Measurements from ENCODE around the gene CDHR2.

Gene CDHR2

DNA sequence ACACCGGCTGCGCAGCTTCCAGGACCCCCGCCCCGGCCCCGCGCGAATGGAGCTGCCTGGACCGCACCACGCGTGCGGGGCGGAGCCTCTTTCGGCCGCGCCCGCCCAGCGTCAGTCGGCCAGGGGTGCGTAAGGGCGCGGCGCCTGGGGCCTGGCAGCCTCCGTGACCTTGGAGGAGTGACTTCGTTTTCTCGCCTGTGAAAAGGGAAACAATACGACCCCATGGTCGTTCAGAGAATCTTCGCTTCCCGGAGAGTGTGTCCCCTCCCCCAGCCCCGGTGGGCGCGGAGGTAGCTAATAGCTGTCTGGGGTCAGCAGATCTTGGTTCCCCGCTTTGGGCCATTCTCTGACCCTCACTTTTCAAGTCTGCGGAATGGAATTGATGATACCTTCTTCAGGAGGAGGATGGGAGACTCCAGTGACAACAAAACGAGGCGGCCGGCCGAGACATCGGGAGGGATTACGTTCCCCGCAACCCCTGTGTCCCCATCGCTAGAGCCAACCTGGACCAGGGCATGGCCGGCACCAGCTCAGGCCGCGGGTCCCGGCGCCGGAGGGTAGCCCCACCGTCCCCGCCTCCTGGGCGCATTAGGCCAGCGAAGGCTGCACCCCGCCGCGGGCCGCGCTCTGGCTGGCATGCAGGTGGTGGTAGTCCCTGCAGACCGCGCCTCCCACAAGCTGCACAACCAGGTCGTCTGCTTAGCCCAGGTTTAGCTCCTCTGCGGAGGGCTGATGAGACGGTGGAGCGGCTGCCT is 5.5 kb upstream of the CDHR2 start:
- POLR2A ChIA-PET: interaction anchor here (0.5 to 2.0 kb wide), 9 partner anchors 8 to 184 kb away, joined by 3 to 7 read pairs (median 4); partner anchors contain the start of genes CLTB, FAF2, HIGD2A and NOP16
- TF ChIP-seq SCRT2 (tag by site-specific recombination; IDR thresholded peaks at IDR 0.05) (no peak), PRDM1 (tag by site-specific recombination; IDR thresholded peaks at IDR 0.05) (peak; percentile 68), ZFP37 (tag by site-specific recombination; IDR thresholded peaks at IDR 0.05) (peak; percentile 64; the same call in 1 of the 2 replicates), ZXDB (tag by site-specific recombination; IDR thresholded peaks at IDR 0.05) (peak; percentile 78), ZNF2 (tag by site-specific recombination; IDR thresholded peaks at IDR 0.05) (peak; percentile 67; the same call in 1 of the 2 replicates), ZNF19 (tag by site-specific recombination; IDR thresholded peaks at IDR 0.05; ENCODE audit: low read depth) (no peak), ZNF37A (tag by site-specific recombination; IDR thresholded peaks at IDR 0.05) (no peak), SP2 (tag by site-specific recombination; IDR thresholded peaks at IDR 0.05) (peak; percentile 46), SP3 (tag by site-specific recombination; IDR thresholded peaks at IDR 0.05) (peak; percentile 71), ZNF530 (tag by site-specific recombination; IDR thresholded peaks at IDR 0.05; ENCODE audit: low read depth) (no peak), BCL11B (tag by site-specific recombination; IDR thresholded peaks at IDR 0.05; ENCODE audit: low read depth) (0 out of 2 replicates have a peak, but pooled peaks have one; percentile 58), ZNF561 (tag by site-specific recombination; IDR thresholded peaks at IDR 0.05; ENCODE audit: borderline replicate concordance) (peak; percentile 29; the same call in 1 of the 2 replicates), KLF7 (tag by site-specific recombination; IDR thresholded peaks at IDR 0.05; ENCODE audit: borderline replicate concordance) (peak; percentile 62; the same call in 1 of the 2 replicates), ZNF132 (tag by site-specific recombination; IDR thresholded peaks at IDR 0.05; ENCODE audit: borderline replicate concordance) (no peak), EGR2 (tag by site-specific recombination; IDR thresholded peaks at IDR 0.05; ENCODE audit: low read depth) (no peak), ZBTB8A (tag by site-specific recombination; IDR thresholded peaks at IDR 0.05) (peak; percentile 50), ZNF24 (tag by site-specific recombination; IDR thresholded peaks at IDR 0.05) (peak; percentile 49; the same call in 1 of the 2 replicates), GLIS1 (tag by site-specific recombination; IDR thresholded peaks at IDR 0.05) (peak; percentile 74), TRIM28 (IDR thresholded peaks at IDR 0.05; ENCODE audit: borderline replicate concordance, low read length) (no peak), ZNF174 (tag by site-specific recombination; IDR thresholded peaks at IDR 0.05) (no peak), ZNF366 (tag by site-specific recombination; conservative IDR thresholded peaks at IDR 0.05) (no peak), WT1 (tag by site-specific recombination; IDR thresholded peaks at IDR 0.05) (0 out of 2 replicates have a peak, but pooled peaks have one; percentile 16)
- TF ChIP-seq, protein P1, sequence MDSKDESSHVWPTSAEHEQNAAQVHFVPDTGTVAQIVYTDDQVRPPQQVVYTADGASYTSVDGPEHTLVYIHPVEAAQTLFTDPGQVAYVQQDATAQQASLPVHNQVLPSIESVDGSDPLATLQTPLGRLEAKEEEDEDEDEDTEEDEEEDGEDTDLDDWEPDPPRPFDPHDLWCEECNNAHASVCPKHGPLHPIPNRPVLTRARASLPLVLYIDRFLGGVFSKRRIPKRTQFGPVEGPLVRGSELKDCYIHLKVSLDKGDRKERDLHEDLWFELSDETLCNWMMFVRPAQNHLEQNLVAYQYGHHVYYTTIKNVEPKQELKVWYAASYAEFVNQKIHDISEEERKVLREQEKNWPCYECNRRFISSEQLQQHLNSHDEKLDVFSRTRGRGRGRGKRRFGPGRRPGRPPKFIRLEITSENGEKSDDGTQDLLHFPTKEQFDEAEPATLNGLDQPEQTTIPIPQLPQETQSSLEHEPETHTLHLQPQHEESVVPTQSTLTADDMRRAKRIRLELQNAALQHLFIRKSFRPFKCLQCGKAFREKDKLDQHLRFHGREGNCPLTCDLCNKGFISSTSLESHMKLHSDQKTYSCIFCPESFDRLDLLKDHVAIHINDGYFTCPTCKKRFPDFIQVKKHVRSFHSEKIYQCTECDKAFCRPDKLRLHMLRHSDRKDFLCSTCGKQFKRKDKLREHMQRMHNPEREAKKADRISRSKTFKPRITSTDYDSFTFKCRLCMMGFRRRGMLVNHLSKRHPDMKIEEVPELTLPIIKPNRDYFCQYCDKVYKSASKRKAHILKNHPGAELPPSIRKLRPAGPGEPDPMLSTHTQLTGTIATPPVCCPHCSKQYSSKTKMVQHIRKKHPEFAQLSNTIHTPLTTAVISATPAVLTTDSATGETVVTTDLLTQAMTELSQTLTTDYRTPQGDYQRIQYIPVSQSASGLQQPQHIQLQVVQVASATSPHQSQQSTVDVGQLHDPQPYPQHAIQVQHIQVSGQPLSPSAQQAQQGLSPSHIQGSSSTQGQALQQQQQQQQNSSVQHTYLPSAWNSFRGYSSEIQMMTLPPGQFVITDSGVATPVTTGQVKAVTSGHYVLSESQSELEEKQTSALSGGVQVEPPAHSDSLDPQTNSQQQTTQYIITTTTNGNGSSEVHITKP (tag by site-specific recombination; IDR thresholded peaks at IDR 0.05): peak; percentile 94
- TF ChIP-seq, protein P2, sequence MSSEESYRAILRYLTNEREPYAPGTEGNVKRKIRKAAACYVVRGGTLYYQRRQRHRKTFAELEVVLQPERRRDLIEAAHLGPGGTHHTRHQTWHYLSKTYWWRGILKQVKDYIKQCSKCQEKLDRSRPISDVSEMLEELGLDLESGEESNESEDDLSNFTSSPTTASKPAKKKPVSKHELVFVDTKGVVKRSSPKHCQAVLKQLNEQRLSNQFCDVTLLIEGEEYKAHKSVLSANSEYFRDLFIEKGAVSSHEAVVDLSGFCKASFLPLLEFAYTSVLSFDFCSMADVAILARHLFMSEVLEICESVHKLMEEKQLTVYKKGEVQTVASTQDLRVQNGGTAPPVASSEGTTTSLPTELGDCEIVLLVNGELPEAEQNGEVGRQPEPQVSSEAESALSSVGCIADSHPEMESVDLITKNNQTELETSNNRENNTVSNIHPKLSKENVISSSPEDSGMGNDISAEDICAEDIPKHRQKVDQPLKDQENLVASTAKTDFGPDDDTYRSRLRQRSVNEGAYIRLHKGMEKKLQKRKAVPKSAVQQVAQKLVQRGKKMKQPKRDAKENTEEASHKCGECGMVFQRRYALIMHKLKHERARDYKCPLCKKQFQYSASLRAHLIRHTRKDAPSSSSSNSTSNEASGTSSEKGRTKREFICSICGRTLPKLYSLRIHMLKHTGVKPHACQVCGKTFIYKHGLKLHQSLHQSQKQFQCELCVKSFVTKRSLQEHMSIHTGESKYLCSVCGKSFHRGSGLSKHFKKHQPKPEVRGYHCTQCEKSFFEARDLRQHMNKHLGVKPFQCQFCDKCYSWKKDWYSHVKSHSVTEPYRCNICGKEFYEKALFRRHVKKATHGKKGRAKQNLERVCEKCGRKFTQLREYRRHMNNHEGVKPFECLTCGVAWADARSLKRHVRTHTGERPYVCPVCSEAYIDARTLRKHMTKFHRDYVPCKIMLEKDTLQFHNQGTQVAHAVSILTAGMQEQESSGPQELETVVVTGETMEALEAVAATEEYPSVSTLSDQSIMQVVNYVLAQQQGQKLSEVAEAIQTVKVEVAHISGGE (tag by site-specific recombination; conservative IDR thresholded peaks at IDR 0.05; ENCODE audit: low read depth): 0 out of 2 replicates have a peak, but pooled peaks have one; percentile 22
- TF ChIP-seq, protein P3, sequence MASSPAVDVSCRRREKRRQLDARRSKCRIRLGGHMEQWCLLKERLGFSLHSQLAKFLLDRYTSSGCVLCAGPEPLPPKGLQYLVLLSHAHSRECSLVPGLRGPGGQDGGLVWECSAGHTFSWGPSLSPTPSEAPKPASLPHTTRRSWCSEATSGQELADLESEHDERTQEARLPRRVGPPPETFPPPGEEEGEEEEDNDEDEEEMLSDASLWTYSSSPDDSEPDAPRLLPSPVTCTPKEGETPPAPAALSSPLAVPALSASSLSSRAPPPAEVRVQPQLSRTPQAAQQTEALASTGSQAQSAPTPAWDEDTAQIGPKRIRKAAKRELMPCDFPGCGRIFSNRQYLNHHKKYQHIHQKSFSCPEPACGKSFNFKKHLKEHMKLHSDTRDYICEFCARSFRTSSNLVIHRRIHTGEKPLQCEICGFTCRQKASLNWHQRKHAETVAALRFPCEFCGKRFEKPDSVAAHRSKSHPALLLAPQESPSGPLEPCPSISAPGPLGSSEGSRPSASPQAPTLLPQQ (tag by site-specific recombination; IDR thresholded peaks at IDR 0.05): peak; percentile 49; the same call in 1 of the 2 replicates

More for the DNA sequence above, 5.5 kb upstream of the CDHR2 start:
- peak overlapping the region; percentile 65; the same call in 1 of the 2 replicates for H3K27ac ChIP-seq (ENCODE audit: extremely low read depth, low read depth, low read length)
- peak overlapping the region; percentile 47 for H3K4me3 ChIP-seq (ENCODE audit: low read depth, low read length)
- no peaks in the 10 kb centered on the region; the same call in 1 of the 2 replicates for H3K4me1 ChIP-seq (ENCODE audit: control insufficient read depth, insufficient read depth, low read length)
- no peaks in the 10 kb centered on the region for H3K36me3 ChIP-seq (ENCODE audit: control insufficient read depth in 2 of 2, insufficient read depth in 1 of 2, low read length in 2 of 2)
- H3K9me3 ChIP-seq (ENCODE audit: control insufficient read depth, insufficient read depth, low read depth, low read length): no peaks in the 10 kb centered on the region
- CTCF ChIA-PET: interaction anchor here (0.5 to 1.8 kb wide), 11 partner anchors 9 to 1636 kb away, joined by 3 to 9 read pairs (median 4); partner anchors contain the start of genes CLTB and FAF2
